Measurements from ENCODE around the gene LPCAT2.

DNA sequence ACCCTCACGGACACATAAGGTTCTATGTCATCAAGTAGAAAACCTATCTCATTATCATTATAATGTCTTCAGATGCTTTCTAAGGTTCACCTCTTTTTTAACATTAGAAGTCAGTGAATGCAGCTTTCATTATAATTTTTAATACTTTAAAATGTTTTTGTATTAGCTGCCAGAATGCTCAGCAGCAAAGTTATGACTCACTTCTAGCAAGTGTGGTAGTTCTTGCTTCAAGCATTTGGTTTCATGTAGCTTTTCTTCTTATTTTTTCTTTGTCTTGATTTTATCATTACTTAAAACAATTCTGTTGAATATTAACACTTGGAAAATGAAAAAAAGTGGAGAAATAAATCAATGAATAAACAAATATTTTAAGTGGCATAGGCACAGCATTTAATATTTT is 23.4 kb downstream of the LPCAT2 start:
- TF ChIP-seq EZH2 (IDR thresholded peaks at IDR 0.05; ENCODE audit: borderline replicate concordance, low read length): no peak
- TF ChIP-seq, protein P1, sequence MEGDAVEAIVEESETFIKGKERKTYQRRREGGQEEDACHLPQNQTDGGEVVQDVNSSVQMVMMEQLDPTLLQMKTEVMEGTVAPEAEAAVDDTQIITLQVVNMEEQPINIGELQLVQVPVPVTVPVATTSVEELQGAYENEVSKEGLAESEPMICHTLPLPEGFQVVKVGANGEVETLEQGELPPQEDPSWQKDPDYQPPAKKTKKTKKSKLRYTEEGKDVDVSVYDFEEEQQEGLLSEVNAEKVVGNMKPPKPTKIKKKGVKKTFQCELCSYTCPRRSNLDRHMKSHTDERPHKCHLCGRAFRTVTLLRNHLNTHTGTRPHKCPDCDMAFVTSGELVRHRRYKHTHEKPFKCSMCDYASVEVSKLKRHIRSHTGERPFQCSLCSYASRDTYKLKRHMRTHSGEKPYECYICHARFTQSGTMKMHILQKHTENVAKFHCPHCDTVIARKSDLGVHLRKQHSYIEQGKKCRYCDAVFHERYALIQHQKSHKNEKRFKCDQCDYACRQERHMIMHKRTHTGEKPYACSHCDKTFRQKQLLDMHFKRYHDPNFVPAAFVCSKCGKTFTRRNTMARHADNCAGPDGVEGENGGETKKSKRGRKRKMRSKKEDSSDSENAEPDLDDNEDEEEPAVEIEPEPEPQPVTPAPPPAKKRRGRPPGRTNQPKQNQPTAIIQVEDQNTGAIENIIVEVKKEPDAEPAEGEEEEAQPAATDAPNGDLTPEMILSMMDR (conservative IDR thresholded peaks at IDR 0.05 in 1 of 2, IDR thresholded peaks at IDR 0.05 in 1 of 2; ENCODE audit: extremely low read depth in 1 of 2, insufficient read depth in 1 of 2, low read depth in 1 of 2, low read length in 2 of 2): no peak

All from mammary epithelial cell (primary cell).